ENCODE measurements around the gene CGNL1.

GRCh38 chr15:57509126-57509525 lies 132.8 kb downstream of the CGNL1 start:
- TF ChIP-seq CTCF (conservative IDR thresholded peaks at IDR 0.05), result no peak
- TF ChIP-seq ZFX (IDR thresholded peaks at IDR 0.05), result no peak

Measured in C4-2B (cell line).